Measurements from ENCODE around the gene CDNF. TPM values are rescaled to one million over a fixed set of nuclear protein-coding genes. Genes with fewer than 3 reads are reported as not detected.
"Not testable (repeated sequence)": the region's sequence is repeated elsewhere in the genome, so short reads cannot be mapped to it uniquely, and the experiment has no call there.

CDNF gene
- total RNA-seq, 1 donor from 2014 or later = not detected

GRCh38 chr10:14878266-14879123, 40.7 kb upstream of the CDNF start, which contains the start of gene SUV39H2:
Gene SUV39H2 (plus strand): TSS chr10:14878866. CDS start chr10:14878889, 23 bp downstream.
- peak; percentile 5 for TF ChIP-seq CTCF (IDR thresholded peaks at IDR 0.05; ENCODE audit: insufficient read depth, low read length, poor library complexity, severe bottlenecking)
- DNase-seq (ENCODE audit: low read depth) = peak; percentile 71

GRCh38 chr10:14876764-14877163, 38.9 kb upstream of the CDNF start:
- TF ChIP-seq CTCF (IDR thresholded peaks at IDR 0.05; ENCODE audit: insufficient read depth, low read length, poor library complexity, severe bottlenecking) = no peak
- Histone ChIP-seq H3K36me3 (ENCODE audit: control insufficient read depth, insufficient read depth, low read length) (no peaks in the 10 kb centered on the region), H3K4me3 (ENCODE audit: low read depth, low read length) (no peak overlapping the region), H3K27me3 (ENCODE audit: control insufficient read depth, insufficient read depth, low read length) (no peaks in the 10 kb centered on the region)
- DNase-seq (ENCODE audit: low read depth) = no peak

More at GRCh38 chr10:14878266-14879123, 40.7 kb upstream of the CDNF start, which contains the start of gene SUV39H2:
- H3K36me3 ChIP-seq (ENCODE audit: control insufficient read depth, insufficient read depth, low read length) = no peaks in the 10 kb centered on the region
- peak within 1 kb of the TSS; percentile 64 for H3K4me3 ChIP-seq (ENCODE audit: low read depth, low read length)
- H3K27me3 ChIP-seq (ENCODE audit: control insufficient read depth, insufficient read depth, low read length) = no peaks in the 10 kb centered on the region

GRCh38 chr10:14875941-14876340, 38.1 kb upstream of the CDNF start:
- H3K36me3 ChIP-seq (ENCODE audit: control insufficient read depth, insufficient read depth, low read length) = no peaks in the 10 kb centered on the region
- no peak for TF ChIP-seq CTCF (IDR thresholded peaks at IDR 0.05; ENCODE audit: insufficient read depth, low read length, poor library complexity, severe bottlenecking)
- no peak overlapping the region for H3K4me3 ChIP-seq (ENCODE audit: low read depth, low read length)
- no peak for DNase-seq (ENCODE audit: low read depth)
- no peaks in the 10 kb centered on the region for H3K27me3 ChIP-seq (ENCODE audit: control insufficient read depth, insufficient read depth, low read length)

- TF ChIP-seq CTCF (IDR thresholded peaks at IDR 0.05; ENCODE audit: insufficient read depth, low read length, poor library complexity, severe bottlenecking) = no peak
- Histone ChIP-seq H3K27me3 (ENCODE audit: control insufficient read depth, insufficient read depth, low read length) (no peaks in the 10 kb centered on the region), H3K4me3 (ENCODE audit: low read depth, low read length) (no peak overlapping the region), H3K36me3 (ENCODE audit: control insufficient read depth, insufficient read depth, low read length) (no peaks in the 10 kb centered on the region)
- no peak for DNase-seq (ENCODE audit: low read depth)
Observed at GRCh38 chr10:14873090-14873760, 35.4 kb upstream of the CDNF start.

GRCh38 chr10:14864871-14865270, 27.0 kb upstream of the CDNF start:
- not testable (repeated sequence) for H3K27me3 ChIP-seq (ENCODE audit: control insufficient read depth, insufficient read depth, low read length); H3K36me3 ChIP-seq (ENCODE audit: control insufficient read depth, insufficient read depth, low read length); H3K4me3 ChIP-seq (ENCODE audit: low read depth, low read length); DNase-seq (ENCODE audit: low read depth)

GRCh38 chr10:14864466-14864865, 26.6 kb upstream of the CDNF start:
- H3K36me3 ChIP-seq (ENCODE audit: control insufficient read depth, insufficient read depth, low read length); H3K4me3 ChIP-seq (ENCODE audit: low read depth, low read length); H3K27me3 ChIP-seq (ENCODE audit: control insufficient read depth, insufficient read depth, low read length); DNase-seq (ENCODE audit: low read depth): not testable (repeated sequence)

All from kidney epithelial cell (primary cell).